CD4-positive, CD25-positive, alpha-beta regulatory T cell (primary cell): ENCODE data around the gene EPHB1. TPM values are rescaled to one million over a fixed set of nuclear protein-coding genes. Genes with fewer than 3 reads are reported as not detected.

Experiments used
- ATAC-seq, 2 donors: fragments of 150-1000 bp; cut with Tn5 transposase; one replicate each; pipeline ENCODE4 v1.10.0; 2021; ENCODE audit warnings: low read depth in 2 of 2, moderate number of reproducible peaks in 2 of 2, moderate library complexity in 1 of 2
- DNase-seq, 3 donors: peaks; one replicate each; pipeline versions ENCODE4 v3.0.0 to v3.0.0-alpha.2; 2012 to 2022; ENCODE audit warnings: mixed read lengths in 1 of 3
- H3K27ac ChIP-seq: one replicate; pipeline ENCODE4 v1.7.0; 2013; ENCODE audit warnings: mild to moderate bottlenecking, low read length; ENCODE audit not compliant: insufficient read depth, poor library complexity, severe bottlenecking
- H3K27me3 ChIP-seq: one replicate; pipeline ENCODE4 v1.7.0; 2013; ENCODE audit warnings: low read length; ENCODE audit not compliant: control insufficient read depth, insufficient read depth
- H3K36me3 ChIP-seq: one replicate; pipeline ENCODE4 v1.7.0; 2013; ENCODE audit warnings: mild to moderate bottlenecking, low read length, moderate library complexity; ENCODE audit not compliant: control insufficient read depth, insufficient read depth
- H3K4me1 ChIP-seq: 2 replicates; pipeline ENCODE4 v1.7.0; 2013; ENCODE audit warnings: mild to moderate bottlenecking, low read length; ENCODE audit not compliant: insufficient read depth, control insufficient read depth, poor library complexity, severe bottlenecking
- H3K4me3 ChIP-seq: one replicate; pipeline ENCODE4 v1.7.0; 2013; ENCODE audit warnings: low read depth, mild to moderate bottlenecking, low read length, moderate library complexity
- H3K9me3 ChIP-seq, 2 experiments: 1 replicate in 1 of 2; 2 replicates in 1 of 2; pipeline ENCODE4 v1.7.0; 2013; ENCODE audit warnings: low read length in 2 of 2, mild to moderate bottlenecking in 1 of 2, moderate library complexity in 1 of 2; ENCODE audit not compliant: control insufficient read depth in 2 of 2
- H3K27ac Mint-ChIP-seq, 3 donors: one replicate each; pipeline ENCODE4 v1.8.0; 2020 to 2022; ENCODE audit warnings: mild to moderate bottlenecking in 3 of 3, mixed read lengths in 3 of 3, moderate library complexity in 2 of 3
- H3K27me3 Mint-ChIP-seq: one replicate; pipeline ENCODE4 v1.8.0; 2022; ENCODE audit warnings: mild to moderate bottlenecking, mixed read lengths
- H3K36me3 Mint-ChIP-seq: one replicate; pipeline ENCODE4 v1.8.0; 2020; ENCODE audit warnings: mixed read lengths
- H3K4me1 Mint-ChIP-seq, 4 donors: one replicate each; pipeline ENCODE4 v1.8.0; 2020 to 2022; ENCODE audit warnings: mixed read lengths in 4 of 4, mild to moderate bottlenecking in 1 of 4
- H3K4me3 Mint-ChIP-seq, 4 donors: one replicate each; pipeline ENCODE4 v1.8.0; 2020 to 2022; ENCODE audit warnings: mild to moderate bottlenecking in 4 of 4, mixed read lengths in 4 of 4, moderate library complexity in 3 of 4
- H3K9me3 Mint-ChIP-seq, 7 donors: one replicate each; pipeline ENCODE4 v1.8.0; 2020 to 2022; ENCODE audit warnings: mixed read lengths in 7 of 7, mild to moderate bottlenecking in 3 of 7, moderate library complexity in 2 of 7
- polyA plus RNA-seq, 4 donors: library from polyadenylated mRNA; unstranded; fragments of 300-500 nt; fragmentation: Illumina TruSeq; gene quantifications; one replicate each; pipeline ENCODE4 v1.2.3, GENCODE V29; 2021
- total RNA-seq: library from RNA; stranded (reverse); gene quantifications from one replicate; pipeline ENCODE4 v1.2.3, GENCODE V29; 2022

Gene EPHB1
- total and polyA plus RNA-seq, 5 donors from 2014 or later: 0.32 to 2.1 (median 0.84) TPM

DNA sequence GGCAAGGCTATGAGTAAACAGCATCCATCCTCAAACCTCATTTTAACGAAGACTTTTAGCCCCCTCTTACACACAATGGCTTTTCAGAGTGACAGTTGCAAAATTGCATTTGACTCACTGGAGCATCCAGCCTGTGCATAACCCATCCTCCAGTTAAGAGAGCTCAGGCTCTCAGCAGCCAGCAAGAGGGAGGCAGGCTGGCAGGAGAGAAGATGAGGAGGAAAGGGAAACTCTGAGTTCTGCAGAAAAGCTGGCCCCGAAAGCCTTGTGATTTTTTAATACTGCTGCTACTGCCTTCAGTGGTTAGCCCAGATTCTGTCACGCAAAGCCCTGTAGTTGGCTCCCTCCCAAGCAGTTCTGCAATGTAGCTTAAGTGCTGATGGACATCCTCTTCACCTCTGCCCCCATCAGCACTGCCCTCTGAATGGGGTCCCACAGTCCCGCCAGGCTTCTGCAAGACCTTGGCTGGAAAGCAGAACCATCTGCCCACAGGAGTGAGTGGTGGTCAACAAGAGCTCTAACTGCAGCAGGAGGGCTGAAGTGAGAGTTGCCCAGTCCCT, 371.3 kb downstream of the EPHB1 start:
- Histone ChIP-seq H3K27ac (no peak overlapping the region), H3K9me3 (no peaks in the 10 kb centered on the region), H3K4me3 (no peak overlapping the region), H3K36me3 (no peaks in the 10 kb centered on the region), H3K27me3 (no peaks in the 10 kb centered on the region), H3K4me1 (no peaks in the 10 kb centered on the region)
- Mint-ChIP-seq H3K36me3 (no peaks in the 10 kb centered on the region), H3K9me3 (peaks cover 0 to 1% (median 0%) of the 10 kb centered on the region in 7 donors), H3K27ac (no peak overlapping the region), H3K4me1 (no peaks in the 10 kb centered on the region), H3K27me3 (no peaks in the 10 kb centered on the region), H3K4me3 (no peak overlapping the region)
- no peak for DNase-seq
- no peak for ATAC-seq

DNA sequence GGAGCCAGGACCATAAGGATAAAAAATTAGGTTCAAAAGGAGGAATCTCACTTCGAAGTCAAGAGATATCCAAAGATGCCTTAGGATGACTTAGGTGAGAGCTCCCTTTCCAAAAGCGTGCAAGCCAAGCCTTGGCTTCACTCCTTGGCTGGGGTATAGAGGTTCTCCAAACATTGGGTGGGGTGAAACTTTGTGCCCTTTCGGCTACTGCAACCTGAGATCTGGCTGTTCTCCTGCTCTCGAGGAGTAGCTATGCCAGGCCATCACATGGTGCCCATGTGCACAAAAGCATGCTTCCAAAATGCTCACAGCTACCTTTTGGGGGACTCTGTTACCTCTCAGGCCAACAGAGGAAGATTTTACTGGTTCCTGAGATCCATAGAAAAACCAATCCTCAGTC, 373.8 kb downstream of the EPHB1 start:
- H3K36me3 ChIP-seq: no peaks in the 10 kb centered on the region
- no peaks in the 10 kb centered on the region for H3K4me1 Mint-ChIP-seq
- ATAC-seq: no peak
- H3K9me3 ChIP-seq: no peaks in the 10 kb centered on the region
- H3K4me3 ChIP-seq: no peak overlapping the region
- no peak overlapping the region for H3K4me3 Mint-ChIP-seq
- peaks cover 0 to 3% (median 0%) of the 10 kb centered on the region in 7 donors for H3K9me3 Mint-ChIP-seq
- no peak overlapping the region for H3K27ac ChIP-seq
- H3K36me3 Mint-ChIP-seq: no peaks in the 10 kb centered on the region
- H3K27me3 Mint-ChIP-seq: no peaks in the 10 kb centered on the region
- H3K27me3 ChIP-seq: no peaks in the 10 kb centered on the region
- DNase-seq: no peak
- H3K4me1 ChIP-seq: no peaks in the 10 kb centered on the region
- H3K27ac Mint-ChIP-seq: no peak overlapping the region

DNA sequence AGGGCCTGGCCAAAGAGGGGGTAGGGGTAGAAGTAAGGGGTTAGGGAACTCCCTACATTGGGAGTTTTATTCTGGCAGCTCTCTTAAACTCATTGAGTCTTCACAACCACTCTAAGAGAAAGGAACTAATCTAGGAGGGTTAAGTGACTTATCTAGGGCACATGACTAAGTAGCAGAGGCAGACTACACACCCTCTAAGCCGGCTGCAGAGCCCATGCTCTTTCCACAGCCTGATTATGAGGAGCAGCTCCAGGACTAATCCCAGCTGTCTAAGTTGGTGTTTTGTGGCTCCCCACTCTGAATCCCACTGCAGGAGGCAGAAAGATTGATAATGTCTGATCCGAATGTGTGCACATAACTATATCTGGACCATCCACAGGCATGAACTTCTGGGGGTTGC, 374.6 kb downstream of the EPHB1 start:
- no peak for DNase-seq
- Histone ChIP-seq H3K4me1 (no peaks in the 10 kb centered on the region), H3K9me3 (no peaks in the 10 kb centered on the region), H3K4me3 (no peak overlapping the region), H3K27me3 (no peaks in the 10 kb centered on the region), H3K36me3 (no peaks in the 10 kb centered on the region), H3K27ac (no peak overlapping the region)
- H3K27ac Mint-ChIP-seq: no peak overlapping the region
- no peaks in the 10 kb centered on the region for H3K27me3 Mint-ChIP-seq
- no peak overlapping the region for H3K4me3 Mint-ChIP-seq
- peaks cover 0 to 5% (median 0%) of the 10 kb centered on the region in 7 donors for H3K9me3 Mint-ChIP-seq
- ATAC-seq: no peak
- no peaks in the 10 kb centered on the region for H3K36me3 Mint-ChIP-seq
- no peaks in the 10 kb centered on the region for H3K4me1 Mint-ChIP-seq

DNA sequence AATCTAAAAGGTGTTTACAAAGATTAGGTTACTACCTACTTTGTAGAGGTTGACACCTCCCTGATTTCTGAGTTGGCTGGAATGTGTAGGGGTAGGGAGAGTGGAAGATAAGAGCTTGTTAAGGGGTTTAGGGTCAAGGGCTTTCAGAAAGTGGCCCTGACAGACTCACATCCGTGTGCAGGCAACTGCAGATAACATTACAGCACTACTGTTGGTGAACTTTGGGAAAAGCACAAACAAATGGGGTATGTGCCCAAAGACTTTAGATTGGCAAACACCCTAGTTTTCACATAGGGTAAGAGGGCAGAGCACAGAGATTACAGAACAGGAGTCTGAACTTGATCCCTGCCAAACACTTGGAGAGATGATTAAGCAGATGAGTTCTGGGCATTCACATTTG, 375.7 kb downstream of the EPHB1 start:
- H3K9me3 Mint-ChIP-seq: peaks cover 0 to 6% (median 0%) of the 10 kb centered on the region in 7 donors
- no peak overlapping the region for H3K27ac ChIP-seq
- no peak overlapping the region for H3K4me3 Mint-ChIP-seq
- no peak overlapping the region for H3K4me3 ChIP-seq
- no peaks in the 10 kb centered on the region for H3K4me1 Mint-ChIP-seq
- DNase-seq (no peak), ATAC-seq (no peak)
- H3K27me3 ChIP-seq: no peaks in the 10 kb centered on the region
- H3K36me3 ChIP-seq: no peaks in the 10 kb centered on the region
- H3K27ac Mint-ChIP-seq: no peak overlapping the region
- H3K4me1 ChIP-seq: no peaks in the 10 kb centered on the region
- H3K9me3 ChIP-seq: no peaks in the 10 kb centered on the region
- H3K27me3 Mint-ChIP-seq: no peaks in the 10 kb centered on the region
- no peaks in the 10 kb centered on the region for H3K36me3 Mint-ChIP-seq

DNA sequence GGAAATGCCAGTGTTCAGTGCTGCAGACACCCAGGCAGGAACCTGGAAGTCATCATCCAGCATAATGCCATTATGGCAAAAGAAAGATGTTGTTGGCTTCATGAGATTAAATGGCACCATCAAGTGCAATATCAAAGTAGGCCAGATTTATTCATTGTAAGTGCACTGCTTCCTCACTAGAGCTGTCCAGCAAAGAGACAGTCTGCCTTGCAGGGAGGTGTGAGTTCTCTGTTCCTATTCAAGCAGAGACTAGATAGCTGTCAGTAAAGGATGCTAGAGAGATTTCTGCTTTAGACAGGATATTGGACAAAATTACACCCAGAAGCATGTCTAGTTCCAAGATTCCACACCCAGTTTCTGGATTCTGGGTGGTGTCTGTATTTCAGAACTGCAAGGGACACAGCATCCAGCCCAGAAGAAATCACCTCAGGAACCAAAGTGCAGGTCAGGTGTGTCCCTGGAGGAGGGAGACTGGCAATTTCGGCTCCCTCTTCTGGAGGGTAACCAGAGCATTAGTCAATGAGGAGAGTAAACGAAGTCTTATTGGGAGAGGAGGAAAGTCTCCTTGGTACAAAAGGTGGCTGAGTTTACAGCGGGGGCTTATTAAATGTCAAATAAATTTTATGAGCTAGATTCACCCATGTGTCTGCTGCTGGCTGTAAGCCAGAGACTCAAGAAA, 377.3 kb downstream of the EPHB1 start:
- Histone ChIP-seq H3K4me1 (no peaks in the 10 kb centered on the region), H3K36me3 (no peaks in the 10 kb centered on the region), H3K9me3 (no peaks in the 10 kb centered on the region), H3K4me3 (no peak overlapping the region), H3K27me3 (no peaks in the 10 kb centered on the region), H3K27ac (no peak overlapping the region)
- Mint-ChIP-seq H3K4me3 (no peak overlapping the region), H3K36me3 (no peaks in the 10 kb centered on the region), H3K9me3 (peaks cover 0 to 6% (median 0%) of the 10 kb centered on the region in 7 donors), H3K4me1 (no peaks in the 10 kb centered on the region), H3K27ac (no peak overlapping the region), H3K27me3 (no peaks in the 10 kb centered on the region)
- DNase-seq (no peak), ATAC-seq (no peak)

DNA sequence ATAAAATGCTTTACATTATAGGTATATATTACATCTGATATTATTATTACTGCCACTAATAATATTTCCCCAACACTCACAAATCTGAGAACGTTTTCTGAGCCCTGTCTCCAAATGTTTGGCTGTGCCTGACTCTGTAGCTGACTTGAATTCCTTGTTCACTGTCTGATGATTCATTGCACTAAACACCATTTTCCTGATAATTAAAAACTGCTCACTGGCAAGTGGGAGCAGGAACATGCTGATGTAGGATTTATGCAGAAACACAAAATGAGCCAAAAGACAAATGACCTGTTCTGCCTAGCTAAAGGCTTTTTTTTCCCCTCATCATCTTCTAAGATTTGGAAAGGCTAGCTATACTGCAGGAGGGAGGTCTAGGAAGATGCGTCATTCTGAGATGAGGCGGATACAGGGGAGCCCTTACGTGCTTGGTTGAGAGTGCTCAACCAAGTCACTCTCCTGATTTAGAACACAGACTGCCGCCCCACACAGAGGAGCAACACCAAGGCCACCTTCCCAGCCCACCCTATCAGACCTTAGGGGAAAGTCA, 380.7 kb downstream of the EPHB1 start:
- H3K4me1 ChIP-seq: no peaks in the 10 kb centered on the region
- H3K27ac Mint-ChIP-seq: no peak overlapping the region
- H3K27me3 ChIP-seq: no peaks in the 10 kb centered on the region
- ATAC-seq: no peak
- H3K4me3 ChIP-seq: no peak overlapping the region
- no peaks in the 10 kb centered on the region for H3K36me3 Mint-ChIP-seq
- no peak overlapping the region for H3K4me3 Mint-ChIP-seq
- no peaks in the 10 kb centered on the region for H3K4me1 Mint-ChIP-seq
- no peaks in the 10 kb centered on the region for H3K27me3 Mint-ChIP-seq
- no peaks in the 10 kb centered on the region for H3K9me3 ChIP-seq
- DNase-seq: no peak
- H3K9me3 Mint-ChIP-seq: peaks cover 0 to 12% (median 2%) of the 10 kb centered on the region in 7 donors
- H3K36me3 ChIP-seq: no peaks in the 10 kb centered on the region
- no peak overlapping the region for H3K27ac ChIP-seq

DNA sequence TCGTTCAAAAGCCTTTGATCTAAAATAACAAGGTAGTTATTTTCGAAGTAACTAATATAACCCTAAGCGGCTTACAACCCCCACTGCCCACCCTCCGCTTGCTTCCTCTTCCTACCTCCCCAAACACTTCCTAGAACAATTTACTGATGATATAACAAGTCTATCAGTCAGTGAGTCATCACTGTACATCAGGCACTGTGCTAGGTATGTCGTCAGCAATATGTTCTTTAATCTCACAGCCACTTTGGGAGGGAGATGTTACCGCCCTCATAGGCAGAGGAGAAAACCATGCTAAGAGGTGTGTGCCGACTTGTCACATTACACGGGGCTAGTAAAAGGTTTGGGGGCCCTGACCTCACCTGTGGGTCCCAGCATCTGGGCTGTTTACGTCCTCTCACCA, 381.8 kb downstream of the EPHB1 start:
- Histone ChIP-seq H3K27ac (no peak overlapping the region), H3K27me3 (no peaks in the 10 kb centered on the region), H3K4me3 (no peak overlapping the region), H3K9me3 (no peaks in the 10 kb centered on the region), H3K4me1 (no peaks in the 10 kb centered on the region), H3K36me3 (no peaks in the 10 kb centered on the region)
- DNase-seq: no peak
- no peak overlapping the region for H3K4me3 Mint-ChIP-seq
- ATAC-seq: no peak
- no peaks in the 10 kb centered on the region for H3K27me3 Mint-ChIP-seq
- H3K4me1 Mint-ChIP-seq: no peaks in the 10 kb centered on the region
- H3K36me3 Mint-ChIP-seq: no peaks in the 10 kb centered on the region
- H3K27ac Mint-ChIP-seq: no peak overlapping the region
- peaks cover 0 to 12% (median 5%) of the 10 kb centered on the region in 7 donors for H3K9me3 Mint-ChIP-seq

DNA sequence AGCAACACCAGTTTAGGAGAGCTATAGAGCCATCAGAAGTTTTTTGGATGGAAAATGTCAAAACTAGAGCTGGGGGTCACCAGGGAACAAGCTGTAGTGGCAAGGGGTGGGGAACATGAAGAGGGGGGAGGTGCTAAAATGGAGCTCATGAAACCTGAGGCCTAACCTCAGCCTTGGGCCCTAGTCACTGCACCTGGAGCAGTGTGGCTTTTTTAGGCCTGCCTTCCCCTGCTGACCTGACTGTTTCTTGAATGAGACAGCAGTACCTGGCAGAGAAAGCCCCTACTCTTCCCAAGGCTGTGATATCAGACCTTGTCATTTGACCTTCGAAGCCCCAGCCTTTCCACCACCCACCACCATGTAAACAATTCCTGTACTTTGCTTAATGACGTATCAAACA, 383.5 kb downstream of the EPHB1 start:
- Histone ChIP-seq H3K27me3 (no peaks in the 10 kb centered on the region), H3K4me3 (no peak overlapping the region), H3K36me3 (no peaks in the 10 kb centered on the region), H3K27ac (no peak overlapping the region), H3K9me3 (no peaks in the 10 kb centered on the region), H3K4me1 (no peaks in the 10 kb centered on the region)
- ATAC-seq (no peak), DNase-seq (no peak)
- Mint-ChIP-seq H3K4me3 (no peak overlapping the region), H3K9me3 (peaks cover 1 to 12% (median 5%) of the 10 kb centered on the region in 7 donors), H3K36me3 (no peaks in the 10 kb centered on the region), H3K27me3 (no peaks in the 10 kb centered on the region), H3K27ac (no peak overlapping the region), H3K4me1 (no peaks in the 10 kb centered on the region)
